HepG2 (cell line): ENCODE data around the gene PRIMA1. TPM values are rescaled to one million over a fixed set of nuclear protein-coding genes. Genes with fewer than 3 reads are reported as not detected.
A peak's percentile ranks its signal among the peaks of the same experiment; 100 is the strongest.

Experiments used
- ASH2L ChIP-seq: fragments of 300-600, 200-600 bp; sonication (generic); IDR thresholded peaks from 2 replicates; pipeline ENCODE4 v1.7.0; 2017; ENCODE audit warnings: low read depth, mild to moderate bottlenecking, moderate library complexity, mixed read lengths, low read length; ENCODE audit not compliant: insufficient read length
- CREM ChIP-seq, 2 experiments: sonication (generic) in 1 of 2; formaldehyde crosslinking in 1 of 2; IDR thresholded peaks; 2 replicates each; pipeline versions ENCODE4 v1.4.0 to v1.6.1; 2016 to 2020; ENCODE audit warnings: antibody characterized with exemption in 1 of 2, mild to moderate bottlenecking in 1 of 2, missing genetic modification reagents in 1 of 2
- GABPA ChIP-seq, 2 experiments: IDR thresholded peaks; 2 replicates each; pipeline ENCODE4 v1.6.1; 2011 to 2016; ENCODE audit warnings: low read depth in 2 of 2, low read length in 1 of 2, missing biosample characterization in 1 of 2, missing genetic modification characterization in 1 of 2
- GLI4 ChIP-seq: sonication (generic); formaldehyde crosslinking; IDR thresholded peaks from 2 replicates; pipeline ENCODE4 v1.5.1; 2020; ENCODE audit warnings: missing genetic modification reagents, mild to moderate bottlenecking, moderate library complexity, borderline replicate concordance
- GTF2F1 ChIP-seq: fragments of 150-350 bp; IDR thresholded peaks from 2 replicates; pipeline ENCODE4 v1.6.1; 2014; ENCODE audit warnings: low read length
- GZF1 ChIP-seq: sonication (generic); formaldehyde crosslinking; IDR thresholded peaks from 2 replicates; pipeline ENCODE4 v1.5.1; 2020; ENCODE audit warnings: mild to moderate bottlenecking, missing genetic modification reagents
- MIXL1 ChIP-seq: IDR thresholded peaks from 2 replicates; pipeline ENCODE4 v1.6.1; 2016
- POLR2G ChIP-seq: fragments of 200-400 bp; formaldehyde crosslinking; IDR thresholded peaks from 2 replicates; pipeline ENCODE4 v1.6.1; 2018; ENCODE audit warnings: mild to moderate bottlenecking, low read depth, low read length, moderate library complexity
- RAD51 ChIP-seq: fragments of 450-650 bp; IDR thresholded peaks from 2 replicates; pipeline ENCODE4 v1.6.1; 2016; ENCODE audit warnings: borderline replicate concordance
- RBFOX2 ChIP-seq: fragments of 200-400 bp; formaldehyde crosslinking; IDR thresholded peaks from 2 replicates; pipeline ENCODE4 v1.6.1; 2017; ENCODE audit warnings: low read depth, mild to moderate bottlenecking, low read length
- SIN3B ChIP-seq: fragments of 150-350 bp; IDR thresholded peaks from 2 replicates; pipeline ENCODE4 v1.6.1; 2014; ENCODE audit warnings: low read length
- SNAPC2 ChIP-seq: sonication (generic); formaldehyde crosslinking; IDR thresholded peaks from 2 replicates; pipeline ENCODE4 v1.8.1; 2022; ENCODE audit warnings: mild to moderate bottlenecking, missing genetic modification reagents
- WIZ ChIP-seq: sonication (generic); formaldehyde crosslinking; IDR thresholded peaks from 2 replicates; pipeline ENCODE4 v1.5.1; 2020; ENCODE audit warnings: mild to moderate bottlenecking, missing genetic modification reagents
- ZNF30 ChIP-seq: sonication (generic); formaldehyde crosslinking; IDR thresholded peaks from 2 replicates; pipeline ENCODE4 v1.5.0; 2020; ENCODE audit warnings: mild to moderate bottlenecking, missing genetic modification reagents
- ZNF33A ChIP-seq: sonication (generic); formaldehyde crosslinking; IDR thresholded peaks from 2 replicates; pipeline ENCODE4 v1.5.1; 2020; ENCODE audit warnings: missing genetic modification reagents, mild to moderate bottlenecking, moderate library complexity, borderline replicate concordance
- ZNF883 ChIP-seq: sonication (generic); formaldehyde crosslinking; IDR thresholded peaks from 2 replicates; pipeline ENCODE4 v1.5.1; 2020; ENCODE audit warnings: mild to moderate bottlenecking, missing genetic modification reagents; ENCODE audit errors: not compliant biosample characterization
- ZZZ3 ChIP-seq: sonication (generic); formaldehyde crosslinking; IDR thresholded peaks from 2 replicates; pipeline ENCODE4 v1.4.0; 2020; ENCODE audit warnings: missing genetic modification reagents, mild to moderate bottlenecking, borderline replicate concordance
- polyA plus RNA-seq, 8 experiments: library from polyadenylated mRNA; depleted of rRNA in 3 of 8; stranded (reverse) in 7 of 8; unstranded in 1 of 8; fragments of >200 nt; fragmentation: Illumina TruSeq in 4 of 8; extraction: Trizol in 4 of 8; gene quantifications; 2 replicates each; pipeline versions ENCODE4 v1.2.1 to v1.2.3, GENCODE V29; 2011 to 2016; ENCODE audit warnings: low read depth in 4 of 8, missing spikeins in 1 of 8, mixed read lengths in 1 of 8; ENCODE audit not compliant: insufficient read depth in 1 of 8
- total RNA-seq, 5 experiments: library from RNA; depleted of rRNA; stranded (reverse); fragments of >200 nt; fragmentation: Illumina TruSeq; extraction: Trizol; gene quantifications; 2 replicates each; pipeline ENCODE4 v1.2.3, GENCODE V29; 2016; ENCODE audit warnings: low read depth in 1 of 5
- TF ChIP-seq, protein P1 (sequence below): sonication (generic); formaldehyde crosslinking; IDR thresholded peaks from 2 replicates; pipeline ENCODE4 v1.4.0; 2020; ENCODE audit warnings: mild to moderate bottlenecking, missing genetic modification reagents
- TF ChIP-seq, protein P2 (sequence below): sonication (generic); formaldehyde crosslinking; conservative IDR thresholded peaks from 2 replicates; pipeline ENCODE4 v1.8.0; 2022; ENCODE audit warnings: missing genetic modification reagents
- TF ChIP-seq, protein P3 (sequence below): IDR thresholded peaks from 2 replicates; pipeline ENCODE4 v1.6.1; 2016; ENCODE audit warnings: missing biosample characterization, missing genetic modification reagents, low read depth

The PRIMA1 gene
- total and polyA plus RNA-seq, 2 of the 13 experiments (the other 11 are each of a cell fraction or from before 2014, with no cell fraction given): 2.4 to 3.2 TPM

DNA sequence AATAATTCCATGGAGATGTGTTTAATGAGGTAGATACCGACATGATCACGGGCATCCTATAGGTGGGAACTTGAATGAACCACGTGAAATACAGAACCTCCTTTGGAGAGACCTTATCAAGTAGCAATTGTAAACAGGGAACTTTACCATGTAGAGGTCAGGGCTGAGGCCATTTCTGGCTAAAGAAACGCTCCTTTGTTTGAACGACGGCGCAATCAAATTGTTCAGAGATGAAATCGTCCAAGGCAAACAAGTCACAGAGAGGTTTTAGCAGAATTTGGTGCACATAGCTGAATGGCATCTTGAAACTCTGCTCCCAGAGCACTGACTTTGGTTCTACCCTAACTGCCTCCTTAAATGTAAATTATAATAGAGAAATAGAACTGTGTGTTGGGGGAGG lies 9.8 kb downstream of the PRIMA1 start (continued):
- TF ChIP-seq, protein P1, sequence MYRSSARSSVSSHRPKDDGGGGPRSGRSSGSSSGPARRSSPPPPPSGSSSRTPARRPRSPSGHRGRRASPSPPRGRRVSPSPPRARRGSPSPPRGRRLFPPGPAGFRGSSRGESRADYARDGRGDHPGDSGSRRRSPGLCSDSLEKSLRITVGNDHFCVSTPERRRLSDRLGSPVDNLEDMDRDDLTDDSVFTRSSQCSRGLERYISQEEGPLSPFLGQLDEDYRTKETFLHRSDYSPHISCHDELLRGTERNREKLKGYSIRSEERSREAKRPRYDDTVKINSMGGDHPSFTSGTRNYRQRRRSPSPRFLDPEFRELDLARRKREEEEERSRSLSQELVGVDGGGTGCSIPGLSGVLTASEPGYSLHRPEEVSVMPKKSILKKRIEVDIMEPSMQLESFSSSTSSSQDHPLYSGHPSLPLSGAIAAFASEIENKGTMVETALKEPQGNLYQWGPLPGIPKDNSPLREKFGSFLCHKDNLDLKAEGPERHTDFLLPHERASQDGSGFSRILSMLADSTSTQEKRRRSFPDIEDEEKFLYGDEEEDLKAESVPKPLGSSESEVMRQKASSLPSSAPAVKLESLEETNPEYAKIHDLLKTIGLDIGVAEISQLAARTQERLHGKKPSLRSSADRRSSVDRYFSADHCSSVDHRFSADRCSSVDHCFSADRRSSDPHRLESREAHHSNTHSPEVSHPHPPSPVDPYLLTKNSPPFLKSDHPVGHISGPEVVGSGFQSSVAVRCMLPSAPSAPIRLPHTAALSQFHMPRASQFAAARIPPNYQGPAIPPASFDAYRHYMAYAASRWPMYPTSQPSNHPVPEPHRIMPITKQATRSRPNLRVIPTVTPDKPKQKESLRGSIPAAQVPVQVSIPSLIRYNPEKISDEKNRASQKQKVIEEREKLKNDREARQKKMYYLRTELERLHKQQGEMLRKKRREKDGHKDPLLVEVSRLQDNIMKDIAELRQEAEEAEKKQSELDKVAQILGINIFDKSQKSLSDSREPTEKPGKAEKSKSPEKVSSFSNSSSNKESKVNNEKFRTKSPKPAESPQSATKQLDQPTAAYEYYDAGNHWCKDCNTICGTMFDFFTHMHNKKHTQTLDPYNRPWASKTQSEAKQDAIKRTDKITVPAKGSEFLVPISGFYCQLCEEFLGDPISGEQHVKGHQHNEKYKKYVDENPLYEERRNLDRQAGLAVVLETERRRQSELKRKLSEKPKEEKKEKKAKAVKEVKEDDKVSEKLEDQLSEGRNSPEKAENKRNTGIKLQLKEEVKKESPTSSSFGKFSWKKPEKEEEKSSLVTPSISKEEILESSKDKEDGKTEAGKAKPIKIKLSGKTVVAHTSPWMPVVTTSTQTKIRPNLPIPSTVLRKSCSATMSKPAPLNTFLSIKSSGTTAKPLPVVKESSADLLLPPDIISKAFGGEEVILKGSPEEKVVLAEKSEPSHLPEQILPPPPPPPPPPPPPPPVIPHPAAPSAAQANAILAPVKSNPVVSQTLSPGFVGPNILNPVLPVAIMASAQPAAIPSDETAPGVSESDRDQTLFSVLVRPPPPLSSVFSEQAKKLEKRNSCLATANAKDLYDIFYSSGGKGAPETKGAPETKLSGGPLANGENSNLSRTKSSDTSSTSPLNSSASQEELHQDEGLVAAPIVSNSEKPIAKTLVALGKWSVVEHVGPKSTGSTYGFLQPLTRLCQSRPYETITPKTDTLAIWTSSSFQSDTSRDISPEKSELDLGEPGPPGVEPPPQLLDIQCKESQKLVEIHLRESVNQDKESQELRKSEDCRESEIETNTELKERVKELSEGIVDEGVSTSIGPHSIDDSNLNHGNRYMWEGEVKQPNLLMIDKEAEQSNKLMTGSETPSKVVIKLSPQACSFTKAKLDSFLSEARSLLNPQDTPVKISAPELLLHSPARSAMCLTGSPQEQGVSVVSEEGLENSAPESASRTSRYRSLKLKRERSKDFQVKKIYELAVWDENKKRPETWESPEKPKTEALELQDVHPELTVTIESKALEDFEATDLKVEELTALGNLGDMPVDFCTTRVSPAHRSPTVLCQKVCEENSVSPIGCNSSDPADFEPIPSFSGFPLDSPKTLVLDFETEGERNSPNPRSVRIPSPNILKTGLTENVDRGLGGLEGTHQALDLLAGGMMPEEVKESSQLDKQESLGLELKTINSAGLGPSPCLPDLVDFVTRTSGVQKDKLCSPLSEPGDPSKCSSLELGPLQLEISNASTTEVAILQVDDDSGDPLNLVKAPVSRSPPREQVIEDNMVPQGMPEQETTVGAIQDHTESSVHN (CRISPR knock-in tag): no peak
- TF ChIP-seq SIN3B: no peak
- peak; percentile 69 for TF ChIP-seq ASH2L
- no peak for TF ChIP-seq ZNF883 (CRISPR knock-in tag)
- no peak for TF ChIP-seq ZNF30 (CRISPR knock-in tag)
- no peak for TF ChIP-seq ZZZ3 (CRISPR knock-in tag)
- TF ChIP-seq, protein P2, sequence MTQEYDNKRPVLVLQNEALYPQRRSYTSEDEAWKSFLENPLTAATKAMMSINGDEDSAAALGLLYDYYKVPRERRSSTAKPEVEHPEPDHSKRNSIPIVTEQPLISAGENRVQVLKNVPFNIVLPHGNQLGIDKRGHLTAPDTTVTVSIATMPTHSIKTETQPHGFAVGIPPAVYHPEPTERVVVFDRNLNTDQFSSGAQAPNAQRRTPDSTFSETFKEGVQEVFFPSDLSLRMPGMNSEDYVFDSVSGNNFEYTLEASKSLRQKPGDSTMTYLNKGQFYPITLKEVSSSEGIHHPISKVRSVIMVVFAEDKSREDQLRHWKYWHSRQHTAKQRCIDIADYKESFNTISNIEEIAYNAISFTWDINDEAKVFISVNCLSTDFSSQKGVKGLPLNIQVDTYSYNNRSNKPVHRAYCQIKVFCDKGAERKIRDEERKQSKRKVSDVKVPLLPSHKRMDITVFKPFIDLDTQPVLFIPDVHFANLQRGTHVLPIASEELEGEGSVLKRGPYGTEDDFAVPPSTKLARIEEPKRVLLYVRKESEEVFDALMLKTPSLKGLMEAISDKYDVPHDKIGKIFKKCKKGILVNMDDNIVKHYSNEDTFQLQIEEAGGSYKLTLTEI (CRISPR knock-in tag): no peak
- no peak for TF ChIP-seq GTF2F1
- TF ChIP-seq, protein P3, sequence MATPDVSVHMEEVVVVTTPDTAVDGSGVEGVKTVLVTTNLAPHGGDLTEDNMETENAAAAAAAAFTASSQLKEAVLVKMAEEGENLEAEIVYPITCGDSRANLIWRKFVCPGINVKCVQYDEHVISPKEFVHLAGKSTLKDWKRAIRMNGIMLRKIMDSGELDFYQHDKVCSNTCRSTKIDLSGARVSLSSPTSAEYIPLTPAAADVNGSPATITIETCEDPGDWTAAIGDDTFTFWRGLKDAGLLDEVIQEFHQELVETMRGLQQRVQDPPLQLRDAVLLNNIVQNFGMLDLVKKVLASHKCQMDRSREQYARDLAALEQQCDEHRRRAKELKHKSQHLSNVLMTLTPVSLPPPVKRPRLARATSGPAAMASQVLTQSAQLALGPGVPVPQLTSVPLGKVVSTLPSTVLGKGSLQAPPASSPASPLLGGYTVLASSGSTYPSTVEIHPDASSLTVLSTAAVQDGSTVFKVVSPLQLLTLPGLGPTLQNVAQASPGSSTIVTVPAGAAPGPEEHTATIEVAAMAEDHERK (CRISPR knock-in tag): no peak
- no peak for TF ChIP-seq POLR2G
- TF ChIP-seq GABPA (IDR thresholded peaks at IDR 0.05; ENCODE audit: low read depth, low read length): no peak
- no peak for TF ChIP-seq GABPA (CRISPR knock-in tag; IDR thresholded peaks at IDR 0.05; ENCODE audit: low read depth)
- peak; percentile 55; the same call in 1 of the 2 replicates for TF ChIP-seq CREM (IDR thresholded peaks at IDR 0.05)
- no peak for TF ChIP-seq CREM (CRISPR knock-in tag; IDR thresholded peaks at IDR 0.05)
- TF ChIP-seq ZNF33A (CRISPR knock-in tag): no peak
- no peak for TF ChIP-seq RBFOX2
- no peak for TF ChIP-seq GLI4
- TF ChIP-seq RAD51: no peak
- no peak for TF ChIP-seq WIZ (CRISPR knock-in tag)
- no peak for TF ChIP-seq GZF1 (CRISPR knock-in tag)
- 0 out of 2 replicates have a peak, but pooled peaks have one; percentile 26 for TF ChIP-seq MIXL1 (CRISPR knock-in tag)
- TF ChIP-seq SNAPC2 (CRISPR knock-in tag): 0 out of 2 replicates have a peak, but pooled peaks have one; percentile 62
